HG02759 (cell line): ENCODE results near the gene OR10P1.
"Not testable (repeated sequence)": the region's sequence is repeated elsewhere in the genome, so short reads cannot be mapped to it uniquely, and the experiment has no call there.

ENCODE experiments used
- ATAC-seq: cut with Tn5 transposase; IDR thresholded peaks from one replicate; pipeline ENCODE4 v1.9.1; 2021; ENCODE audit warnings: mild to moderate bottlenecking, moderate library complexity; ENCODE audit not compliant: unreplicated experiment

OR10P1 gene

DNA sequence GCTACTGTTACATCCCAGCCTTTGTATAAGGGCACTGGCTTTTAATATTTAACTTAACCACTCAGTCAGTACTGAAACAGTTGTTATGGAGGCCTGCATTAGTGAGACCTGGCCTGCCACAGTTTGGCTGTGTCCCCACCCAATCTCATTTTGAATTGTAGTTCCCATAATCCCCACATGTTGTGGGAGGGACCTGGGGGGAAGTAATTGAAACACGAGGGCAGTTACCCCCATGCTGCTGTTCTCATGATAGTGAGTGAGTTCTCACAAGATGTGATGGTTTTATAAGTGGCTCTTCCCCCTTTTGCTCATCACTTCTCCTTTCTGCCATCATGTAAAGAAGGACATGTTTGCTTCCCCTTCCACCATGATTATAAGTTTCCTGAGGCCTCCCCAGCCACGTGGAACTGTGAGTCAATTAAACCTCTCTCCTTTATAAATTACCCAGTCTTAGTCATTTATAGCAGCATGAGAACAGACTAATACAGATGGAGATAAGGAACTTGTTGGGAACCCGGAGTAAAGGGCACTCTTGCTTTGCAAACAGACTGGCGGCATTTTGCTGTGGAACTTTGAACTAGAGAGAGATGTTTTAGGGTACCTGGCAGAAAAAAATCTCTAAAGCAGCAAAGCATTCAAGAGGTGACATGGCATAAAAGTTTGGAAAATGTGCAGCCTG, 14.1 kb downstream of the OR10P1 start:
- ATAC-seq, result not testable (repeated sequence)

DNA sequence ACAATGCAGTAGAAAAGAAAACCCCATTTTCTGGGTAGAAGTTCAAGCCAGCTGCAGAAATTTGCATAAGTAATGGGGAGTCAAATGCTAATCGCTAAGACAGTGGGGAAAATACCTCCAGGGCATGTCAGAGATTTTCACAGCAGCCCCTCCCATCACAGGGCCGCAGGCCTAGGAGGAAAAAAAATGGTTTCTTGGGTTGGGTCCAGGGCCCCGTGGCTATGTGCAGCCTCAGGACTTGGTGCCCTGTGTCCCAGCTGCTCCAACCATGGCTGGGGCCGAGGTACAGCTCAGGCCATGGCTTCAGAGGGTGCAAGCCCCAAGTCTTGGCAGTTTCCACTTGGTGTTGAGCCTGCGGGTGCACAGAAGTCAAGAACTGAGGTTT, 14.6 kb downstream of the OR10P1 start:
- no peak for ATAC-seq

DNA sequence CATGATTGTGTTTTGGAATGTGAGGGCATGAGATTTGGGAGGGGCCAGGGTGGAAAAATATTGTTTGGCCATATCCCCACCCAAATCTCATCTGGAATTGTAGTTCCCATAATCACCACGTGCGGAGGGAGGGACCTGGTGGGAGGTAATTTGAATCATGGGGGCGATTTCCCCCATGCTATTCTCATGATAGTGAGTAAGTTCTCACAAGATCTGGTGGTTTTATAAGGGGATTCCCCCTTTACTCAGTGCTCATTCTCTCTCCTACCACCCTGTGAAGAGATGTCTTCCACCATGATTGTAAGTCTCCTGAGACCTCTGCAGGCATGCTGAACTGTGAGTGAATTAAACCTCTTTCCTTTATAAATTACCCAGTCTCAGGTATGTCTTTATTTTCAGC, 15.7 kb downstream of the OR10P1 start:
- no peak for ATAC-seq

DNA sequence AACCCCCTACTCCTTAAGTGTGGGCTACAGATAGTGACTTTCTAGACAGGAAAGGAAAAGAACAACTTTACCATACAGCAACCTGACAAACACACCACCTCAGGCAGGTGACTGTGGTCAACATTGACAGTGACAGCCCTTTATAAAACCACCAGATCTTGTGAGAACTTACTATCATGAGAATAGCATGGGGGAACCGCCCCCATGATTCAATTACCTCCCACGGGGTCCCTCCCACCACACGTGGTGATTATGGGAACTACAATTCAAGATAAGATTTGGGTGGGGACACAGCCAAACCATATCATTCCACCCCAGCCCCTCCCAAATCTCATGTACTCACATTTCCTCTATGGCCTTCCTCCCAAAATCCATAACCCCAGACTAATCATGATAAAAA, 16.3 kb downstream of the OR10P1 start:
- ATAC-seq, result no peak

DNA sequence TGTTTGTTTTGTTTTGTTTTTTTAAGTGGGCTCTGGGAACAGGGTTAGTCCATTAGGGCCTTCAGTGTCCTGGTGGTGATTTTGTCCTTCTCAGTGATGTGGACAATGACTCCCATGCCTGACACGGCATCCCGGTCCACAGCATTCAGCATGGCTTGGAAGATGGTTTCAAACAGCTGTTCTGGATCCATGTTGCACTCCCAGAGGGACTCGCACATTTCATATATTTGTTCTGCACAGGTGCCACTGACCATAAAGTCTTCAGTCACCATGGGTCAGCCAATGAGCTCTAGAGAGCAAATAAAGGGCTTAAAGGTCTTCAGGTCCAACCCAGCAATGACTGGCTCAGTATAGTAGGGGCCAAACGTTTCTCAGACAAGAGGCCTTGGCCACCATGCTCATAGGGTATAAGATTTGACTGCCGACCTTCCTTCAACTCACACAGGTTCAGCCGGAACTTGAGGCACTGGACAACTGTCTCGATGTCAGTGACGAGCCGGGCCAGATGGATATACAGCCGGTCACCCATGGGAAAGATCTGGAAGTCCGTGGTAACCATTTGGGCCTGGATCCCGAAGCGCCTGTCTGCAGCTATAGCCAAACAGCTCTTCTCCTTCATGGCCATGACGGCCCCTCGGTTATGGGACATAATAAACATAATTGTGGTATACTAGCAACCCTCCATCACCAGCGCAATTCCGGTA, 18.0 kb downstream of the OR10P1 start:
- no peak for ATAC-seq

DNA sequence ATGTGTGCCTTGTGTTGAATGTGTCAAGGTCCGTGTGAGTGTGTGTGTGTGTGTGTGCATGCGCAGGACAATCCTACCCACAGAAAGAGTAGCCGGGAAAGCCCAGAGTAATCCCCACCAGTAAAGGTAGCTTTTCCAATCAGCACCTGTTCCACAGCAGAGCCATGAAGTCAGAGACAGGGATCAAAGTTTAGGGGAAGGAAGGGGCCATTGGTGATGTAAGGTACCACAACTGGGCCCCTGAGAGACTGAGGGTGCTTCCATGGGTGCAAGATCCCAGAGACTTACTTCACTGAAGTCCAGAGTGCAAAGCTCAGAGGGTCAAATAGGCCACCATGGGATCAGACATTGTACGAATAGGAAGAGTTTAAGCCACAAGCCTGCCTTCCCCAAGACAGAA, 20.5 kb downstream of the OR10P1 start:
- no peak for ATAC-seq

DNA sequence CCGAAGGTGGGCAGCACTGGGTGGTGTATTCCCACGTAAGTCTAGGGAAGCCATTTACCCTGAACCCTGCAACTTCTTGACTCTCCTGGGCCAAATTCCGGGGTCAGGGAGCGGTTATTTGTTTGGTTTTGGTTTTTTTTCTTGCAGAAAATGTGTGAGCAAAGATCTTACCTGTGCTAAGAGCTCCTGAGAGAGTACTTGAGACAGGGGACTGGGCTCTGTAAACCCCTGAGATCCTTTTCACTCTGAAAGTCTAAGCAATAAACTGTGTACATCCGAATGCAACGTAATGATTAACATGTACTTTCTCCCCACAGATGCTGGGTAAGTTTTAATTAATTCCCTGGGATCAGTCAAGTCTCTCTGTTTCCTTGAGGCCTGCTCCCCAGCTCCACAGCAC, 21.5 kb downstream of the OR10P1 start:
- ATAC-seq, result no peak

DNA sequence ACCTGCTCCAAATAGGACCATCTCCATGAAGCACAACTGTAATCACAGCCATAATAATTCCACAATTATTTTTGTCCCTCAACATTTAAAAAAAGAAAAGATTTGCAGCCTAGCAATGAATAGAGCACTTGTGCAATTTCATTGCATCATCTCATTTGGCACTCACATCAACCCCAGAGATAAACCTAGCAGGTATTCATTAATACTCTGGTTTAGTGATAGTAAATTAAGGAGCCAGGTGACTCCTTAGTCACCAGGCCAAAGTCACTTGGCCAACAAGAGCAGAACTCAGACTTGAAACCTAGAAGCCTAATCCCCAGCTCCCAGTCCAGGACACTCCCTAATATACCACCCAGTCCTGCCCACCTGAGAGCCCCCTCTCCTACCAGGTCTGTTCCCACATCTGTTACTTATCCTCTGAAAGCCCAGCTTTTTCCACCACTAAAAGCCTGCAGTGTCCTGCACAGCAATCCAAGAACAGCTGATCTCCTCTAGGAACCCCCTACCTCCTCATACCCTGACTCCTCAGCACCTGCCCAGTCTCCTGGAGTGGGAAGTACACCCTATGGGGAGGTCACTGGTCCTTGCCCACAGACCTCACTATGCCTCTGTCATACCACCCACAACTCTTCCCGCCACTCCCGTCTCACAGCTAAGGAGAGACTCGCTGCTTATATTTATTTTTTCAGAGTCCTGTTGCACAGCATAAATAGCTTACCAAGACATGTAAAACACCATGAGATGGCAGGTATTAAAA, 22.1 kb downstream of the OR10P1 start:
- ATAC-seq, result no peak

DNA sequence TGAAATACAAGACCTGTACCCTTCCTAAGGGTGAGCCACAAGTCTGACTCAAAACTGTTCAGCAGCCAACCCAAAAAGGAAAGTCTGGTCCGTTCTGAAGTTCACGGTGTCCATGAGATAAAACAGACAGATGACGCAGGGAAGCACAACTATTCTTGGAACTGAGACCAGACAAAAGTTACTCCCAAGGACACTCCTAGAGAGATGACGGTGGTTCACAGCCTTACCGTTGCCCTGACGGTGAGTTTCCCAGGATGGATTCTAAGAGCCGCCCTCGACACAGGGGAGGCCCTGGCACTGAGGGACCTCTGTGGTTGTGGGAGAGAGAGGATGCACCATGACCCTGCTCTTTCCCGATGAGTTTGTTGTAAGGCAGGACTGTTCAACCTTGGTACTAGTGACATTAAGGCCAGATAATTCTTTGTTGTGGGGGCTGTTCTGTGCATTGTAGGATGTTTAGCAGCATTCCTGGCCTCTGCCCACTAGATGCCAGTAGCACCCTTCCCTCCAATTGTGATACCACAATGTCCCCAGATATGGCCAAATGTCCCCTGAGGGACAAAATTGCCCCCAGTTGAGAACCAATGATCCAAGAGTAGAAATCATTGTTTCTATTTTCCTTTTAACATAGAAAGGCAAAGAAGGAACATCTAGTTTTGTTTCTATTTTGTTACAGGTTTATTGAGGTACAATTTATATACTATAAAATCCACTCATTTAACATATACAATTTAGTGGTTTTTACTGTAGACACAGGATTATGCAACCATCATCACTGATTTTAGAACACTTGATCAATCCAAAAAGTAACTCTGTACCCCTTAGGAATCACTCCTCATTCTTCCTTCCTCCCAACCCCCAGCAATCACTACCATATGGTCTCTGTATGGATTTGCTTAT, 23.0 kb downstream of the OR10P1 start:
- no peak for ATAC-seq

DNA sequence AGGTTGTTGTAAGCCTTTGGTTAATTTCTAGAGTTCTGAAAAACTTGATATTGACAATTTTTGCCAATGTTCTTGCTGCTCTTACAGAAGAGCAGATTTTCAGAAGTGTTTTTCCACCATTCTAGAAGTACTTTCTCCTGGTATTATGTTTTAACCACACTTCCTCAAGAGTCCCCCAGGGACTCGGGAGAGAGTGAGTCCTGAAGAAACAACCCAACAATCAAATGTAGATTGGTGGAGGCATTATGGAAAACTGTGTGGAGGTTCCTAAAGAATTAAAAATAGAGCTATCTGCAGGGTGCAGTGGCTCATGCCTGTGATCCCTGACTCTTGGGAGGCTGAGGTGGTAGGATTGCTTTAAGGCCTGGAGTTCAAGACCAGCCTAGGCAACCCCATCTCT, 26.7 kb downstream of the OR10P1 start:
- ATAC-seq, result no peak

DNA sequence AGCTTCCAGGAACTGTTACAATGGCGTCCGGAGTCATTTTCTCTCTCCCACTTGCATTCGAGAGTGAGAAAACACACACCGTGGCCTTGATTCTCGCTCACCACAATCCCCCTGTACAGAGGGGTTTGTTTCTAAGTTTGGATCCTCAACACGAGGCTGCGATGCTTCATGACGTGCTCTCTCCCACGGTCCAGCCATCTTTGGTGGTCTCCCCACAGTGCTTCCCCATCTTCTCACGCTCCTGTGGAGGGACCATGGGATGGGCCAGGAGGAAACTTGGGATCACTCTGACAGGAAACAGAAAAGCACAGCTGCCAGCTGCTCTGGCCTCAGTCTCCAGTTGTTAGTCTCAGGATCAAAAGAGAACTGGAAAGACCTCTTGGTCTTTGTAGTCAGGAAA, 28.1 kb downstream of the OR10P1 start:
- ATAC-seq, result no peak

DNA sequence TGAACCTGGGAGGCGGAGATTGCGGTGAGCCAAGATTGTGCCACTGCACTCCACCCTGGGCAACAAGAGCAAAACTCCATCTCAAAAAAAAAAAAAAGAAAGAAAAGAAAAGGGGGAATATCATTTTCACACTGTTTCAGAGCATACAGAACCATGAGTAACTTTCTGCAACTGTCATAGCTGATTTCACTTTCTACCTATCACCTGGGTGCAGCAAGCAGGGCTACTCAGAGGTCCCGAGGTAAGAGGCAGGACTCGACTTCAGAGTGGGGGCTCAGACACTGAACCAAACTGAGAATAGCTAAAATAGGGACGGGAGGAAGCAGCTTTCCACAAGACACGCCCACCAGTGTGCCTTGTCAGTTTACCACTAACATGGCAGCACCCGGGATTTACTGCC, 29.8 kb downstream of the OR10P1 start:
- no peak for ATAC-seq

DNA sequence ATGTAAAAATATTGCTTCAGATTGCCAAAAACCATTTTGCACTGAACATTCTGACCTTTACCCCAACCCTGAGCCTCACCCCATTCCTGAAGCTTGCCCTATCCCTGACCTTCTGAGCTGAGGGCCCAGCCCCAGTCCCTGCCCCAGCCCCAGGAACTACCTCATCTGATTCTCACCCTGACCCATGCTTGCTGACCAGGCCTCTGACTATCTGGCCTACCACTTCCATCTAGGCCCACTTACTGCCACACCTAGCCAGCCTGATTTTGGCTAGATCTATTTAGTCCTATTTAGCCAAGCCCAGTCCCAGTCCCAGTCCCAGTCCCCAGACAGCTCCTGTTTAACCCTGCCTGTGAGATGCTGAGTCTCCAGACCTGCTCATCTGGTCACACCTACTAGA, 33.6 kb downstream of the OR10P1 start:
- ATAC-seq, result no peak

DNA sequence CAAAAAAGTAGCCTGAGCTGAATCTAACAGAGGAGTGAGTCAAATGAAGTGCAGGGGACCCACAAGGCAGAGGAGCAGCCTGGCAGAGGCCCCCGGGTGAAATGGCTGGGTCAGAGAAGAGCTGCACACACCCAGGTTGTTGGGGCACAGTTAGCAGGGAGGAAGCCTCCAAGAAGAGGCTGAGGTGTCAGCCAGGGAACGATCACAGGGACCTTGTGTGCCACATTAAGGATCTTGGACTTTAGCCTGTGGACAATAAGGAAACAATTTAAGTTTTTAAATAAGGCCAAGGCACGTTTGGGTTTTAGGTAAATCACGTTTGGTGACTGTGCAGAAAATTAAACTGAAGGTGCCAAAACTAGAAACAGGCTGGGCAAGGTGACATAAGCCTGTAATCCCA, 35.1 kb downstream of the OR10P1 start:
- ATAC-seq, result no peak

DNA sequence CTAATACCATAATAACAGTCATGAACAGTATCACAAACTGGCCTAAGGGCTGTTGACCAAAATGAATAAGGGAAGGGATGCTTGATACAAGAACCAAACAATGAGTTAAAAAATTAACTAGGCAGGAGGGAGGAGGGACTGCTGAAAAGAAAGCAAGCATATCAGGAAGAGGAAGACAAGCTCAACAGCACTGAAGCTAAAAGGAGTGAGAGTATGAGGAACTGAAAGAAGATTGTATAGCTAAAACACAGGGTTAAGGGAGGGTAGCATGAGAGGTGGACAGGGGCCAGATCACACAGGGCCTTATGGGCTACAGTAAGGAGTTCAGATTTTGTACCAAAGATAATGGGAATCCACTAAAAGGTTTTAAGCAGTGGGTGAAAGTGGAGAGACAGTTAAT, 36.9 kb downstream of the OR10P1 start:
- ATAC-seq, result peak; percentile 98

DNA sequence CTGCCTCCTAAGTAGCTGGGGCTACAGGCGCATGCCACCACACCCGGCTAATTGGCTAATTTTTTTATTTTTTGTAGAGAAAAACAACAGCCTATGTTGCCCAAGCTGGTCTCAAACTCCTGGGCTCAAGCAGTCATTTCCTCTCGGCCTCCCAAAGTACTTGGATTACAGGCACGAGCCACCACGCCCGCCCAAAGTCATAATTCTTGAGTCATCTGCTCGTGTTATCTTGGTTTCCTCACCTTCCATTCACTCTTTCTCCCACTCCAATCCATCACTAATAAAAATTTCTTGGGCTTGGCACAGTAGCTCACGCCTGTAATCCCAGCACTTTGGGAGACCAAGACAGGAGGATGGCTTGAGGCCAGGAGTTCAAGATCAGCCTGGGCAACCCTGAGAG, 39.0 kb downstream of the OR10P1 start:
- no peak for ATAC-seq

DNA sequence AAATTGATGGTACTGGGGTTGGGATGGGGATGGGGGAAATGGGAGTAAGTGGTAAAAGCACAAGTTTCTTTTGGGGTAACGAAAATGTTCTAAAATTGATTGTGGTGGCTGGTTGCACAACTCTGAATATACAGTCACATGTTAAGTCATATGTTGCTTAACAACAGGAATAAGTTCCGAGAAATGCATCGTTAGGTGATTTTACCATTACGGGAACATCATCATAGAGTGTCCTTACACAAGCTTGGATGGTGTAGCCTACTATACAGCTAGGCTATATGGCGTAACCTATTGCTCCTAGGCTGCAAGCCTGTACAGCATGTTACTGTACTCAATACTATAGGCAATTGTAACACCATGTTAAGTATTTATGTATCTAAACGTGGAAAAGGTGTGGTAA, 40.0 kb downstream of the OR10P1 start:
- ATAC-seq, result no peak

DNA sequence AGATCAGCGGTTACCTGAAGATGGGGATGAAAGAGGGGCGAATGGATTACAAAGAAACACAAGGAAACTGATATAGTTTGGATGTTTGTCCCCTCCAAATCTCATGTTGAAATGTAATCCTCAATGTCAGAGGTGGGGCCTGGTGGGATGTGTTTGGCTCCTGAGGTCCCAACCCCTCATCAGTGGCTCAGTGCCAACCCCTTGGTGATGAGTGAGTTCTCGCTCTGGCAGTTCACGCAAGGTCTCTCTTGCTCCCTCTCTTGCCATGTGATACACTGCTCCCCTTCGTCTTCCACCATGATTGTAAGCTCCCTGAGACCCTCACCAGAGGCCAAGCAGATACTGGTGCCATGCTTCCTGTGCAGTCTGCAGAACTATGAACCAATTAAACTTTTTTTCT, 43.0 kb downstream of the OR10P1 start:
- no peak for ATAC-seq

DNA sequence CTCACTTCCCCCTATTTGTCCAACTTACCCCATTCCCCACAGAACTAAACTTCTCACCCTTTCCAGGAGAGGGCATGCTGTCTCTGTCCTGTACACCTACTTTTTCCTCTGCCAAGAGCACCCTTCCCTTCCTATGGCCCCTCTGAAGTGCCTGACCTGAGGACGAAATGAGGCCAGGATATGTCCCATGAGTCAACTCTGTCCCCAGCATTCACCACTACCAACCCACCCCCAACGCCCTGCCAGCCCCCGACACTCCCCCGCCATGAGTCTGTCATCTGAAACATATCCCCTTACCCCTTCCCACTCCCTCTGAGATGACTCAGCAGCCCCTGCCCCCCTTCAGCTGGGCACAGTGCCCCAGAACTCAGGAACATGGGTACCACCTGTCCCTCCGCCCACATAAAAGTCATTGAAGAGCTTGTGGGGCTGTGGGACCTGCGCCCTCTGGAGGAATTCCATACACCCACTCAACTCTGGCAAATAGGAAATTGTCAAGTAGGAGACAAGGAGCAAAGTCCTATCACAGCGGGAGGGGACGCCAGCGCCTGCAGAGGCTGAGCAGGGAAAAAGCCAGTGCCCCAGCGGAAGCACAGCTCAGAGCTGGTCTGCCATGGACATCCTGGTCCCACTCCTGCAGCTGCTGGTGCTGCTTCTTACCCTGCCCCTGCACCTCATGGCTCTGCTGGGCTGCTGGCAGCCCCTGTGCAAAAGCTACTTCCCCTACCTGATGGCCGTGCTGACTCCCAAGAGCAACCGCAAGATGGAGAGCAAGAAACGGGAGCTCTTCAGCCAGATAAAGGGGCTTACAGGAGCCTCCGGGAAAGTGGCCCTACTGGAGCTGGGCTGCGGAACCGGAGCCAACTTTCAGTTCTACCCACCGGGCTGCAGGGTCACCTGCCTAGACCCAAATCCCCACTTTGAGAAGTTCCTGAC, 44.7 kb downstream of the OR10P1 start:
- no peak for ATAC-seq
